Activated T-cell treated with anti-CD3 and anti-CD28 coated beads for 24 hours (primary cell): Measurements from ENCODE around the gene GSDME.
A peak's percentile ranks its signal among the peaks of the same experiment; 100 is the strongest.

Experiments used
- DNase-seq: peaks from one replicate; pipeline ENCODE4 v3.0.0-alpha.2; 2020; ENCODE audit warnings: low read depth

GSDME gene

GRCh38 chr7:24704311-24704710 lies 53.0 kb downstream of the GSDME start:
- DNase-seq: no peak

DNA sequence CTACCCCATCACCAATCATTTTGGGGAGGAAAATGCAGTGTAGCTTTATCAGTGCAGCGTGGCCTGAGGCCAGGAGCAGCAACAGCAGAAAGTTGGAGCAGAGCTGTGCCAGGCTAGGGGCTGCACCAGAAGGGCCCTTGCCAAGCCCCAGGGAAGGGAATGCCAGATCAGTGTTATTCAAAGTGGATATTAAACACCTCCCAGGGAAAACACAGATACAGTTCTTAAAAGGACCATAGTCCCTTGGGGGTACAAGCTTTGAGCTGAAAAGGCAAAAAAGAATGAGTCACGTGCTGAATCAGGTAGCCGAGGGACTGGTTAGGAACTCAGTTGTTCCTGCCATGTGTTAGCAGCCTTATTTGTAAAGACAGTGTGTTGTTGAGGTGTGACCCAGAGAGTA lies 54.0 kb downstream of the GSDME start:
- no peak for DNase-seq

DNA sequence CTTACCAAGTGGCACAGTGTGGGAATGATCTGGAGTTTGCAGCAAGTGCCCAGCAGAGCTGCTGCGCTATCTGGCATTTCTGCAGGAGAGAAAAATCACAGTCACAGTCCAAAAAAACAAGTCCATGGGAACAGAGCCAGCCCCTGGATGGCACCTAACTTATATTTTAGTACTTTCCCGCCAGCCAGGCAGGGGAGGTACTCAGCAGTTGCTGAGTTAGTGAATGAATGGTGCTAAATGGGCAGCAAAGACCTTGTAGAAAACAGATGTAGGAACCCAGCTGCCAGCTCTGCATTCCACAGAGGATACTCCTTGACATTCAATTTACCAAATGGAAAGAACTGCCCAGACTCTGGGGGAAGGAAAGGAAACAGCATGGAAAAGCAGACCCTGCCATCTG lies 54.5 kb downstream of the GSDME start:
- no peak for DNase-seq

DNA sequence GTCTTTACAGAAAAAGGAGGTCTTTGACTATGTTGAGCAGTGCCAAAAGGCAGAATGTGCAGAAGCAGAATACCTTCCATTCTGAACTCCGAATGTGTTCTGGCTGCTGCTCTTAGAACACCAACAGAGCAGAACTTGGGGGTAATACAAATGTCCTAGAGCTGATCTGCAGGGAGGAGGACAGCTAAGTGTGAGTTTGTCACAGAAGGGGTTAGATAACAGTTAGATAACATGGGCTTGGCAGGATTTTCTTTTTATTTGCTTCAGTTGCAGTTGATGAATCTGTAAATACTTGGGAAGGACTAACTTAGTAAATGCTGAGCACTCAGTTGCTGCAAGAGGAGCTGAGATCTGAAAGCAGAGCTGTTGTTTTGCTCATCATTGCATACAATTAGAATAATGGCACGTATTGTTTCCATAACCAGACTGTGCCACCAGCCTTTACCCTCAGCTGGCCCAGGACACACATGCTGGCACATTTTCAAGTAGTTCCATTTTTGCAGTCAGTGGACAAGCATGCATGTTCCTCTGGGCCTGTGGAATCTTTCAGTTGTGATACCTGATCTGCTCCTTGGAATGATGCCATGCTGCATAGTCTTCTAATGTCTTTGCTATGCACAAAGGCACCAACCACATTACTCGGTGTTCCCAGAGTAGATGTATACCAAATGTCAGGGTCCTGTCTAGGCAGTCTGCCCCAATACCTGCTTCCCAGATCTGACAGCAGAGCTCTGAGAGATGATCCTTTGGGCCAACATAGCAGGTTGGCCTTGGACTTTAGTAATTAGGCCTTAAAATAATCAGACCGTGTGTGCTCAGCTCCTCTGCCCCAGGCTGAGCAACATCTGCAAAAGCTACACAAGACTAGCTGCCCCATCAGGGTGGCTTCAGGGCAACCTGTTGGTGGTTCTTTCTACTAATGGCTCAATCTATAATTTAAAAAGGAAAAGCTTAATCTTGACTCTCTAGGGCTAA lies 55.7 kb downstream of the GSDME start:
- DNase-seq: no peak

GRCh38 chr7:24700521-24701260 lies 56.6 kb downstream of the GSDME start:
- no peak for DNase-seq

DNA sequence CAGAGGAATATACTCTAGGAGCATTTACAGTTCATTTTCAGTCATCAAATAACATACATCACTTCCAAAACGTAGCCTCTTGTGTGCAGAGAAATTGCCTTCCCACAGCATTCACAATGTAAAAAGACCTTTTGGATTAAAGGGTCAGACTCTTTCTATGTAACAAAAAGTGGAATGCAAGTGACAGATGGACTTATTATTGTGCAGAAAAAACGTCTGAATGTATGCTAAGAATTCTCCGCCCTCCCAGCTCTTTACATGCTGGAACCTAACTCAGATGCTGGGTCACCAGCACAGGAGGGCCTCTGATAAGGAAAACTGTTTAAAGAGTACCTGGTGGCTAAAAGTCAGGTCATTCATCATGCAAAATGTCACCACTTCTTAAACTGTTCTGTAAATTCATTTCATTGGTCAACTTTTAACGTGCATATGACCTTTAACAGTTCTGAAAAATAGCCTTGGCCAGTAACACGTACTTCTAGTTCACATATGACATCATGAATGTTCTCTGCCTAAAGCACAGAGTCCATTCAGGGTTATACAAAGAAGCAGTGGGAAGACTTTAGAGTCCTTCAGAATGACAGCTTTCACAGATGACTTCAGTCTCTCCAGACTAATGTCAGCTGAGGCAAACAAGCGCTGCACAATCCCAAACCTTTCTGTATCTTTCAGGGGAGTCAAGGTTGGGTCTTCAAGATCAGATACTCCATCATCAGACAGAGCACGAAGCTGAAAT lies 58.6 kb downstream of the GSDME start:
- no peak for DNase-seq

- no peak for DNase-seq
Observed at GRCh38 chr7:24697416-24697815, 59.8 kb downstream of the GSDME start.

DNA sequence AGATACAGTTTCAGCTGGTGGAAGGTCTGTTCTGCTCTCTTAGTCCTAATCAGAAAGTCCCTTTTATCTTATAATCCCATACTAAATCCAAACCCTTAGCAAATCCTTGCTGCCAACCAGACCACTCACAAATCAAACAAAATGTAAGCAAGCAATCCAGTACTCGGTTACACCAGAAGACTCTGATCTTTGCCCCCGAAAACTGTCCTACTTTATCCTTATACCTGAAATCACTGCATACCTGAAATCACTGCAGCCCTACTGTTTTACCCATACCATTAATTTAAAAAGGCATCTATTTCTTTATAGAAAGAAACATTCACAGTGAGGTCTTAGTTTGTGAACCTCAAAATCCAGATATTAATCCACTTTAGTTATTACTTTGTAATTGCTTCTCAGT lies 64.7 kb downstream of the GSDME start:
- no peak for DNase-seq

DNA sequence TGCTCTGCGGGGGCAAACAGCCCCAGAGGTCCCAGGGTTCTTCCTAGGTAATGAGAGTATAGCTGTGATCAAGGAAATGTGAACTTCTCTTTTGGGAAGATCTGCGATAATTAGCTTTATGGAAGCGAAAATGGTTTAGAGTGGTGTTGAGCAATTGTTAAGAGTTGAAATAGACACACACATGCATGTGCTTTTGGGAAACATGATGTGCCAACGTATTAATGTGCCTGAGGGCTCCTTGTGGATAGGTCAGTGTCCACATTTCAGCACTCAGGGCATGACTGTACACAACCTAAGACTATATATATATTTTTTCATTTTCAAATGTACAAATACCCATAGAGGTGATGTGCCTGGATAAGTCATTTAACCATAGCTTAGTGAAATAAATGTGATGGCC lies 67.0 kb downstream of the GSDME start:
- DNase-seq: no peak

GRCh38 chr7:24685708-24686107 lies 71.6 kb downstream of the GSDME start:
- DNase-seq: no peak

- no peak for DNase-seq
Observed at GRCh38 chr7:24670782-24671181, 86.5 kb downstream of the GSDME start.

DNA sequence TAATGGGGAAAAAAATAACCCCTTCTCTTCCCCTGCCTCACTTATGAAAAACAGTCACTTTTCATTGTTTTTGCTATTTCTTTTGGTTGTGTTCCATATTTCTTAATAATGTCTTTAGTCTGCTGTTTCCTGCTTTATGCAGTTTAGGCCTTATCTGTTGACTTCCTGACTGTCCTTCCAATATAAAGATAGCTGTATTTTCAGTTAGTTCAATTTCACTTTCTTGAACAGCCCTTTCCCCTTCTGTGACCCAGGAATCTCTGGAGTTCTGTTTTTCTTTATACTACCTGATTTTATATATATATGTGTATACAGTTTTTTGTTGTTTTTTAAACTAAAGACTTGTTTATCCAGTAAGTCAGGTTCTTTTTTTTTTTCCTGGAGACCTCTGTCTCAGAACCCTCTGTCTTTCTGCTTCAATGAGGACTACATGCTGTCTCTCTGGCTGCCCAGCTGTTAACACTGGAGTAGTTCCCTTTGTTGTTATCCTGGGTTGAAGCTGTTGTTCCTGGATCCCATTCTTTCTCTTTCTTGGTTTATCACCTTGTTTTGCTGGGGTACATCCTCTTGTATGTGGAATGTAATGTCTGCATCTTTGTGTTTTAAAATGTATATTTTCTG lies 87.2 kb downstream of the GSDME start:
- no peak for DNase-seq

DNA sequence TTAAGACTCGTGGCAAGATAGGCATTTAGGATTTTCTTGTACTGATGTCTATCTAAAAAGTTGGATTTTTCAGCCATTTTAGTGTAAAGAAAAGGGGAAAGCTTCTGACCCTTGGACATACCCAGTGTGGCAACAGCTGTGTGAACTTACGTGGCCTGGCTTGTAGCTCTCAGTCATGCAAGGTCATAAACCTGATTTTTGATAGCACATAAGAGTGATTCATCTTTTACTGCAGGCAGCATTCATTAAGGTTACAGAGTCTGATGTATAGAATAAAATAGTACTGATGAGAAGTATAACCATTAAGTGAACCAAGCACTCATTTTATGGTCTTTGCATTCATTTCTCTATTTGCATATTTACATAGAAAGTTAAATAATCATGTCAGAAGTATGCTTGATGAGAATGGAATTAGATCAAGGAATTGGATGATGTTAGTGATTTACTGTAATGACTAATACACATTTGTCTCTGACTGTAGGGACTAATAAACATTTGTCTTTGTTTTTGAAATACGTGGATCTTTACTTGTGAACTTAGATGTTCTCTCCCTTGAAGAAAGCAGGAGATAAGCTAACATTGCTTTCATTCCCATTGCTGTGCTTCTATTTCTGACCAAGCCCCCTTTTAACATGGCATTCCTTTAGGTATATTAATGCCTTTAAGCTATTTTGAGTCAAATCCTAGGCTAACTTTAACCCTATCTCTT lies 88.2 kb downstream of the GSDME start:
- DNase-seq: no peak

DNA sequence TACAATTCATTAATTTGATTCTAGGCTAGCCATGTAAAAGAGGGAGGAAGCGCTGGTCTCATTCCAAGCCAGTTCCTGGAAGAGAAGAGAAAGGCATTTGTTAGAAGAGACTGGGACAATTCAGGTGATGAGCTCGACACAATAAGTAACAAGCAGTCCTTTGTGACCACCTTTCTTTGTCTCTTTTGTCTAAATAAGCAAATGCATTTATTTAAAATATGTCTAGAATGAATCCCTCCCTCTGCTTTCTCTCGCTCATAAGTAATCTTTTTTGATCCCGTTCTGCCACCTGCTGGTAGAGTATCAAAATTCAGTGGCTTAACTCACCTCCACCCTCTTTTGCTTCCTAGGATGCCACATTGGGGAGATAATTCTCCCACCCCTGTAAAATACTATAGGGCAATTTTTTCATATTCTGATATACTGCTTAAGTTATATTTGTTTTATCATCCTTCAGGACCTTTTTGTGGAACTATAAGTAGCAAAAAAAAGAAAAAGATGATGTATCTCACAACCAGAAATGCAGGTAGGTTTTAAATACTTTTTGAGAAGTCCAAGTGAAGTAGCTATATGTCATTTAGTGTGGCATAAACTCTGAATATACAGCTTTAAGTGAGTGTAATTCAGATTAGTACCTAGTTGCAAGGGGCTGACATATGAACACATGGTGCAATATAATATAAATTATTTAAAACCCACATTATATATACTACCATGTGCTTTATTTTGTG lies 91.5 kb downstream of the GSDME start:
- peak; percentile 41 for DNase-seq

- DNase-seq: no peak
Observed at GRCh38 chr7:24660546-24660945, 96.7 kb downstream of the GSDME start.

DNA sequence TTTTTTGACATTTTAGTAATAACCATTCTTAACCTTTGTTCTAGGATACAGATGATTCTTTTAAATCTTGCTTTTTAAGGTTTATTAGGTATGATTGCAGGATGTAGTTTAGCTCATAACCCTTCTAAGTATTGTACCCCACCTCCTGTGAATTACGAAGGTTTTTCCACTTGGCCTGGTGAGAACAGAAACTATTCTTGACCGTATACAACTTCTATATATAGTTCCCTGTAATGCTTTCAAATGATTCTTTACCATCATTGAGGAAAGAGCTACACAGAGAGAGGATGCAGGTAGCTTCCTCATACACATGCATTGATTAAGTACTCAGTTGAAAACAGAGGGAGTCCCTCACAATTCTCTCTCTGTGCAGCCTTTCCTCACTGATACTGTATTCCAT lies 97.8 kb downstream of the GSDME start:
- no peak for DNase-seq

GRCh38 chr7:24657980-24658379 lies 99.3 kb downstream of the GSDME start:
- no peak for DNase-seq

DNA sequence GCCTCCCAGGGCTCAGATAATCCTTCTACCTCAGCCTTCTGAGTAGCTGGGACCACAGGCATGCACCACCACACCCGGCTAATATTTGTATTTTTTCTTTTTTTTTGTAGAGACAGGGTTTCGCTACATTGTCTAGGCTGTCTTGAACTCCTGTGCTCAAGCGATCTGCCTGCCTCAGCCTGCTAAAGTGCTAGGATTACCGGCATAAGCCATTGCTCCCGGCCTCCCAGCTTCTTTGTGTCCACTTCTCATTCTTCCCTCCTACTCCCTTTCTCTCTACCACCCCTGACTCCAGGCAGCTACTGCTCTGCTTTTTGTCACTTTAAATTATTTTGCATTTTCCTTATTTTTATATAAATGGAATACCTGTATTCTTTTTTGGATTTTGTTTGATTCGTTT lies 100.7 kb downstream of the GSDME start:
- DNase-seq: no peak

GRCh38 chr7:24654305-24654704 lies 103.0 kb downstream of the GSDME start:
- no peak for DNase-seq

- no peak for DNase-seq
Observed at GRCh38 chr7:24653316-24654085, 103.8 kb downstream of the GSDME start.
